Measurements from ENCODE around the gene TSHZ2.

- TF ChIP-seq, protein P1, sequence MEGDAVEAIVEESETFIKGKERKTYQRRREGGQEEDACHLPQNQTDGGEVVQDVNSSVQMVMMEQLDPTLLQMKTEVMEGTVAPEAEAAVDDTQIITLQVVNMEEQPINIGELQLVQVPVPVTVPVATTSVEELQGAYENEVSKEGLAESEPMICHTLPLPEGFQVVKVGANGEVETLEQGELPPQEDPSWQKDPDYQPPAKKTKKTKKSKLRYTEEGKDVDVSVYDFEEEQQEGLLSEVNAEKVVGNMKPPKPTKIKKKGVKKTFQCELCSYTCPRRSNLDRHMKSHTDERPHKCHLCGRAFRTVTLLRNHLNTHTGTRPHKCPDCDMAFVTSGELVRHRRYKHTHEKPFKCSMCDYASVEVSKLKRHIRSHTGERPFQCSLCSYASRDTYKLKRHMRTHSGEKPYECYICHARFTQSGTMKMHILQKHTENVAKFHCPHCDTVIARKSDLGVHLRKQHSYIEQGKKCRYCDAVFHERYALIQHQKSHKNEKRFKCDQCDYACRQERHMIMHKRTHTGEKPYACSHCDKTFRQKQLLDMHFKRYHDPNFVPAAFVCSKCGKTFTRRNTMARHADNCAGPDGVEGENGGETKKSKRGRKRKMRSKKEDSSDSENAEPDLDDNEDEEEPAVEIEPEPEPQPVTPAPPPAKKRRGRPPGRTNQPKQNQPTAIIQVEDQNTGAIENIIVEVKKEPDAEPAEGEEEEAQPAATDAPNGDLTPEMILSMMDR (IDR thresholded peaks at IDR 0.05 in 2 of 3, conservative IDR thresholded peaks at IDR 0.05 in 1 of 3; ENCODE audit: borderline replicate concordance in 1 of 3, insufficient read depth in 1 of 3, low read depth in 2 of 3, low read length in 2 of 3): no peak
- TF ChIP-seq RAD21 (IDR thresholded peaks at IDR 0.05; ENCODE audit: low read depth): no peak
- no peak for TF ChIP-seq REST (IDR thresholded peaks at IDR 0.05; ENCODE audit: low read depth)
- TF ChIP-seq JUND (IDR thresholded peaks at IDR 0.05): no peak
- no peak for TF ChIP-seq POLR2A (IDR thresholded peaks at IDR 0.05; ENCODE audit: borderline replicate concordance, extremely low read depth, insufficient read depth, insufficient read length)
- TF ChIP-seq EGR1 (IDR thresholded peaks at IDR 0.05; ENCODE audit: low read depth): no peak
- no peak for TF ChIP-seq CEBPB (IDR thresholded peaks at IDR 0.05; ENCODE audit: low read depth)
- TF ChIP-seq ZNF274 (IDR thresholded peaks at IDR 0.05; ENCODE audit: low read depth, low read length): no peak
- TF ChIP-seq ZBTB33 (IDR thresholded peaks at IDR 0.05; ENCODE audit: extremely low read depth, insufficient replicate concordance, low read length): no peak
- TF ChIP-seq FOSL1 (IDR thresholded peaks at IDR 0.05; ENCODE audit: low read depth): no peak
- TF ChIP-seq, protein P2, sequence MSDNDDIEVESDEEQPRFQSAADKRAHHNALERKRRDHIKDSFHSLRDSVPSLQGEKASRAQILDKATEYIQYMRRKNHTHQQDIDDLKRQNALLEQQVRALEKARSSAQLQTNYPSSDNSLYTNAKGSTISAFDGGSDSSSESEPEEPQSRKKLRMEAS (IDR thresholded peaks at IDR 0.05): no peak
Measured at GRCh38 chr20:53205046-53205445, 232.9 kb downstream of the TSHZ2 start.

Data from HCT116 (cell line).